Measurements from ENCODE around the gene FNDC1.

DNA sequence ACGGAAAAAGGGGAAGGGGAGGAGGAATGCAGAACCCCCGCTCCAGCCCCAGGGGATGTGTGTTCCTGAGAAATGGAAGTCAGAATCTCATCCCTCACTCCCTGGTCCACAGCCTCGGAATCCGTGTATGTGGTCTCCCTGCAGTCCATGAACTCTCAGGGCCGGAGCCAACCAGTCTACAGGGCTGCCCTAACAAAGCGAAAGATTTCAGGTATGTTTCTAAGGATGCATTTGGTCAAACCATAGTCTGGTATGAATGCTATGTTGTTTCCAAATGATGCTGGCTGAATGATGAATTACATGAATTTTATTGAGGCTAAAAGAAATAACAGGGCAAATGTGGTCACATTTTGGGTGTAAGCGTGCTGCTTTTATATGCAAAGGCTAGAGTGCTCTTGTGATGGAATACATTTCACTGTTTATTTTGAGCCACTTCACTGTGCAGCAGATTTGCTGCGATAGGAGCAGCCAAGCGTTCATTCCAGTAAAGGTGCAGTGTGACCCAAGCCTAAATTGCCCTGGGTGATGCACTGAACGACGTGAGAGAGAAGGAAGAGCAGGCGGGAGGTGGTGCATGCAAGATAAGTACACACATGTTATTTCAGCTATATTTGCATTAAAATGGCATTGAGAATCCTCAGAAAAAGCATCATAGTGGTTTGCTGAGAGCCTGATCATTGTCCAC, 52.4 kb downstream of the FNDC1 start:
- TF ChIP-seq GATA2 (IDR thresholded peaks at IDR 0.05; ENCODE audit: low read depth, low read length) = no peak
- no peak for TF ChIP-seq GATA3 (IDR thresholded peaks at IDR 0.05; ENCODE audit: low read depth, low read length)

Measured in SH-SY5Y (cell line).